ENCODE measurements around the gene THSD1. TPM values are rescaled to one million over a fixed set of nuclear protein-coding genes. Genes with fewer than 3 reads are reported as not detected.

THSD1 gene
- total RNA-seq, 2 donors from 2014 or later, result 0.79 to 1.8 TPM

- Histone ChIP-seq H3K4me1 (peaks cover 8% of the 10 kb centered on the region), H3K27me3 (no peaks in the 10 kb centered on the region), H3K4me3 (no peak overlapping the region), H3K36me3 (no peaks in the 10 kb centered on the region), H3K9me3 (no peaks in the 10 kb centered on the region), H3K27ac (no peak overlapping the region), H3K9ac (ENCODE audit: low read depth in 2 of 2, low read length in 2 of 2) (no peak overlapping the region)
- intact Hi-C loops (cut with DNase I), result no loop called here
- DNase-seq, result no peak
- TF ChIP-seq CTCF (IDR thresholded peaks at IDR 0.05), result no peak
Observed at GRCh38 chr13:52451135-52451804, 45.3 kb upstream of the THSD1 start.

GRCh38 chr13:52450793-52451116, 44.8 kb upstream of the THSD1 start:
- Histone ChIP-seq H3K9me3 (no peaks in the 10 kb centered on the region), H3K4me3 (peak overlapping the region; percentile 80), H3K27ac (no peak overlapping the region), H3K36me3 (no peaks in the 10 kb centered on the region), H3K4me1 (peaks cover 5% of the 10 kb centered on the region), H3K27me3 (no peaks in the 10 kb centered on the region), H3K9ac (ENCODE audit: low read depth in 2 of 2, low read length in 2 of 2) (no peak overlapping the region)
- no peak for DNase-seq
- no peak for TF ChIP-seq CTCF (IDR thresholded peaks at IDR 0.05)
- intact Hi-C loops (cut with DNase I), result no loop called here

- Histone ChIP-seq H3K4me3 (peak within 1 kb of the TSS; percentile 80), H3K4me1 (peaks cover 5% of the 10 kb centered on the region), H3K36me3 (no peaks in the 10 kb centered on the region), H3K27me3 (no peaks in the 10 kb centered on the region), H3K27ac (peak within 1 kb of the TSS; percentile 99), H3K9me3 (no peaks in the 10 kb centered on the region), H3K9ac (ENCODE audit: low read depth in 2 of 2, low read length in 2 of 2) (peak within 1 kb of the TSS; percentile 66 to 95)
- peak; percentile 100 for TF ChIP-seq CTCF (IDR thresholded peaks at IDR 0.05)
- intact Hi-C loops (cut with DNase I), result no loop called here
- DNase-seq, result peak; percentile 98
Observed at GRCh38 chr13:52450012-52450792, 44.2 kb upstream of the THSD1 start, which contains the start of gene VPS36. VPS36 (minus strand) TSS chr13:52450634; CDS start chr13:52450594, 40 bp downstream.

GRCh38 chr13:52449331-52450011, 43.5 kb upstream of the THSD1 start:
- Histone ChIP-seq H3K9me3 (no peaks in the 10 kb centered on the region), H3K4me3 (peak overlapping the region; percentile 80), H3K27ac (peak overlapping the region; percentile 99), H3K4me1 (peaks cover 5% of the 10 kb centered on the region), H3K36me3 (no peaks in the 10 kb centered on the region), H3K27me3 (no peaks in the 10 kb centered on the region), H3K9ac (ENCODE audit: low read depth in 2 of 2, low read length in 2 of 2) (peak overlapping the region; percentile 66 to 95)
- TF ChIP-seq CTCF (IDR thresholded peaks at IDR 0.05), result no peak
- intact Hi-C loops (cut with DNase I), result no loop called here
- DNase-seq, result no peak

GRCh38 chr13:52447815-52448552, 42.0 kb upstream of the THSD1 start:
- no peak for DNase-seq
- Histone ChIP-seq H3K4me3 (no peak overlapping the region), H3K27me3 (no peaks in the 10 kb centered on the region), H3K9ac (ENCODE audit: low read depth in 2 of 2, low read length in 2 of 2) (no peak overlapping the region), H3K4me1 (peaks cover 5% of the 10 kb centered on the region), H3K36me3 (no peaks in the 10 kb centered on the region), H3K27ac (no peak overlapping the region), H3K9me3 (no peaks in the 10 kb centered on the region)
- intact Hi-C loops (cut with DNase I), result no loop called here
- no peak for TF ChIP-seq CTCF (IDR thresholded peaks at IDR 0.05)
